Measurements from ENCODE around the gene MBIP. TPM values are rescaled to one million over a fixed set of nuclear protein-coding genes. Genes with fewer than 3 reads are reported as not detected.
"Not testable (repeated sequence)": the region's sequence is repeated elsewhere in the genome, so short reads cannot be mapped to it uniquely, and the experiment has no call there.

The MBIP gene
- total and polyA plus RNA-seq, 4 donors, result 8.1 to 17.5 (median 10.3) TPM

GRCh38 chr14:36346052-36346451 is 25.6 kb upstream of the MBIP start:
- 37% methylated on average over 2 of the region's 2 CpGs for WGBS
- TF ChIP-seq TAF1 (conservative IDR thresholded peaks at IDR 0.05) (no peak), FOXA1 (IDR thresholded peaks at IDR 0.05) (no peak), EGR1 (IDR thresholded peaks at IDR 0.05; ENCODE audit: low read depth in 2 of 2) (no peak), JUND (IDR thresholded peaks at IDR 0.05) (no peak), ATF3 (IDR thresholded peaks at IDR 0.05) (no peak), RXRA (IDR thresholded peaks at IDR 0.05) (no peak), RAD21 (IDR thresholded peaks at IDR 0.05) (no peak), REST (IDR thresholded peaks at IDR 0.05) (no peak)
- TF ChIP-seq, protein P1, sequence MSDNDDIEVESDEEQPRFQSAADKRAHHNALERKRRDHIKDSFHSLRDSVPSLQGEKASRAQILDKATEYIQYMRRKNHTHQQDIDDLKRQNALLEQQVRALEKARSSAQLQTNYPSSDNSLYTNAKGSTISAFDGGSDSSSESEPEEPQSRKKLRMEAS (IDR thresholded peaks at IDR 0.05), result no peak

DNA sequence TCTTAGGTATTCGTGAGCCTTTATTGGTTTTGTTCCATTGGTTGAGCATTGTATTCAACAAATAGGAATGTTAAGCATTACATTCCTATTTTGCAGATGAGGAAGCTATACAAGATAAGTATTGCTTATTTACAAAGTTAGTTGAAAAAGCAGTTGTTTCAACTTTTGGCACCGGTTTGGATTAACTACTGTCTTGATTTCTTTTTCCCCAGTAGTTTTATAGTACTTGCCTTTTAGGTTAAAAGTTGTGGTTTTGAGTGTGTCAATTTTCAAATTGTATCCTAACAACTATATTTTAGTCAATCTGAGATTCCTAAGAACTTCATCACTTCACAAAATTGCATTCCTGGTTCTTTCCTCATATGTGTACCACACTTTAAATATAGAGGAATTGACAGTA is 23.8 kb upstream of the MBIP start:
- TF ChIP-seq GABPA (IDR thresholded peaks at IDR 0.05 in 1 of 2, conservative IDR thresholded peaks at IDR 0.05 in 1 of 2), result no peak
- TF ChIP-seq ATF3 (IDR thresholded peaks at IDR 0.05), result no peak
- TF ChIP-seq RAD21 (IDR thresholded peaks at IDR 0.05), result no peak
- no peak for TF ChIP-seq FOXA2 (IDR thresholded peaks at IDR 0.05)
- TF ChIP-seq REST (IDR thresholded peaks at IDR 0.05), result no peak
- no peak for TF ChIP-seq SP1 (IDR thresholded peaks at IDR 0.05)
- TF ChIP-seq JUND (IDR thresholded peaks at IDR 0.05), result no peak
- no peak for TF ChIP-seq RXRA (IDR thresholded peaks at IDR 0.05)
- 53% methylated on average over 2 of the region's 2 CpGs for WGBS
- H3K9ac ChIP-seq (ENCODE audit: low read depth in 1 of 2, low read length in 2 of 2), result no peak overlapping the region

More at GRCh38 chr14:36346052-36346451, 25.6 kb upstream of the MBIP start:
- no peak for DNase-seq (ENCODE audit: low spot score)
- peaks cover 0 to 5% (median 0%) of the 10 kb centered on the region in 4 donors for H3K27me3 ChIP-seq (ENCODE audit: control insufficient read depth in 4 of 4, insufficient read depth in 4 of 4, low read length in 3 of 4)
- H3K4me3 ChIP-seq (ENCODE audit: low read depth in 1 of 3, low read length in 3 of 3), result no peak overlapping the region
- H3K27ac ChIP-seq (ENCODE audit: low read depth in 1 of 2, low read length in 2 of 2), result no peak overlapping the region
- no peaks in the 10 kb centered on the region for H3K36me3 ChIP-seq (ENCODE audit: control insufficient read depth in 4 of 4, insufficient read depth in 3 of 4, low read depth in 1 of 4, low read length in 3 of 4)
- H3K9me3 ChIP-seq (ENCODE audit: control insufficient read depth in 4 of 4, low read length in 3 of 4), result peaks cover 0 to 2% (median 0%) of the 10 kb centered on the region in 4 donors
- H3K4me1 ChIP-seq (ENCODE audit: control insufficient read depth in 4 of 4, insufficient read depth in 4 of 4, low read length in 3 of 4), result no peaks in the 10 kb centered on the region
- H3K9ac ChIP-seq (ENCODE audit: low read depth in 1 of 2, low read length in 2 of 2), result no peak overlapping the region

DNA sequence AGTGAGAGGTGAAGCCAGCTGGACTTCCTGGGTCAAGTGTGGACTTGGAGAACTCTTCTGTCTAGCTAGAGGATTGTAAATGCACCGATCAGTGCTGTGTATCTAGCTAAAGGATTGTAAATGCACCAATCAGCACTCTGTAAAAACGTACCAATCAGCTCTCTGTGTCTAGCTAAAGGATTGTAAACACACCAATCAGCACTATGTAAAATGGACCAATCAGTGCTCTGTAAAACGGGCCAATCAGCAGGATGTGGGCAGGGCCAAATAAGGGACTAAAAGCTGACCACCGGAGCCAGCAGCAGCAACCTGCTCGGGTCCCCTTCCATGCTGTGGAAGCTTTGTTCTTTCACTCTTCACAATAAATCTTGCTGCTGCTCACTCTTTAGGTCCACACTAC is 21.4 kb upstream of the MBIP start:
- not testable (repeated sequence) for H3K27ac ChIP-seq (ENCODE audit: low read depth in 1 of 2, low read length in 2 of 2); H3K9ac ChIP-seq (ENCODE audit: low read depth in 1 of 2, low read length in 2 of 2); H3K4me3 ChIP-seq (ENCODE audit: low read depth in 1 of 3, low read length in 3 of 3); H3K27me3 ChIP-seq (ENCODE audit: control insufficient read depth in 4 of 4, insufficient read depth in 4 of 4, low read length in 3 of 4); H3K4me1 ChIP-seq (ENCODE audit: control insufficient read depth in 4 of 4, insufficient read depth in 4 of 4, low read length in 3 of 4); H3K9me3 ChIP-seq (ENCODE audit: control insufficient read depth in 4 of 4, low read length in 3 of 4); DNase-seq (ENCODE audit: low spot score); H3K36me3 ChIP-seq (ENCODE audit: control insufficient read depth in 4 of 4, insufficient read depth in 3 of 4, low read depth in 1 of 4, low read length in 3 of 4)
- 71% methylated on average over 5 of the region's 5 CpGs for WGBS

More for the DNA sequence above, 23.8 kb upstream of the MBIP start:
- H3K4me3 ChIP-seq (ENCODE audit: low read depth in 1 of 3, low read length in 3 of 3), result no peak overlapping the region
- H3K9me3 ChIP-seq (ENCODE audit: control insufficient read depth in 4 of 4, low read length in 3 of 4), result peaks cover 0 to 2% (median 0%) of the 10 kb centered on the region in 4 donors
- H3K27ac ChIP-seq (ENCODE audit: low read depth in 1 of 2, low read length in 2 of 2), result no peak overlapping the region
- no peaks in the 10 kb centered on the region for H3K4me1 ChIP-seq (ENCODE audit: control insufficient read depth in 4 of 4, insufficient read depth in 4 of 4, low read length in 3 of 4)
- peaks cover 0 to 1% (median 0%) of the 10 kb centered on the region in 4 donors for H3K27me3 ChIP-seq (ENCODE audit: control insufficient read depth in 4 of 4, insufficient read depth in 4 of 4, low read length in 3 of 4)
- H3K36me3 ChIP-seq (ENCODE audit: control insufficient read depth in 4 of 4, insufficient read depth in 3 of 4, low read depth in 1 of 4, low read length in 3 of 4), result no peaks in the 10 kb centered on the region
- DNase-seq (ENCODE audit: low spot score), result no peak

Data from liver (tissue), 9 donors.